NCI-H1694 treated with DMSO at 0.1 percent for 48 hours (cell line): ENCODE measurements around the gene FOXC2.
A peak's percentile ranks its signal among the peaks of the same experiment; 100 is the strongest.

Experiments used
- DNase-seq: peaks from one replicate; lab custom pipeline; 2025; lab: John Stamatoyannopoulos, UW

Gene FOXC2

GRCh38 chr16:86533076-86533475 lies 33.6 kb upstream of the FOXC2 start:
- DNase-seq = no peak

- DNase-seq = no peak
Measured at GRCh38 chr16:86533767-86534351, 32.8 kb upstream of the FOXC2 start.

GRCh38 chr16:86534779-86535615 lies 31.6 kb upstream of the FOXC2 start:
- no peak for DNase-seq

GRCh38 chr16:86536621-86537020 lies 30.0 kb upstream of the FOXC2 start:
- DNase-seq = no peak

- no peak for DNase-seq
Measured at GRCh38 chr16:86537486-86537885, 29.1 kb upstream of the FOXC2 start.

GRCh38 chr16:86538196-86538780 lies 28.3 kb upstream of the FOXC2 start:
- DNase-seq = no peak

GRCh38 chr16:86540894-86541293 lies 25.7 kb upstream of the FOXC2 start:
- no peak for DNase-seq

GRCh38 chr16:86541560-86541959 lies 25.1 kb upstream of the FOXC2 start:
- no peak for DNase-seq

- DNase-seq = no peak
Measured at GRCh38 chr16:86542756-86543750, 23.6 kb upstream of the FOXC2 start.

- no peak for DNase-seq
Measured at GRCh38 chr16:86545481-86545880, 21.1 kb upstream of the FOXC2 start.

- no peak for DNase-seq
Measured at GRCh38 chr16:86545954-86546637, 20.5 kb upstream of the FOXC2 start.

- DNase-seq = no peak
Measured at GRCh38 chr16:86546638-86547013, 20.0 kb upstream of the FOXC2 start.

GRCh38 chr16:86547286-86547685 lies 19.3 kb upstream of the FOXC2 start:
- DNase-seq = no peak

GRCh38 chr16:86549076-86549892 lies 17.3 kb upstream of the FOXC2 start:
- DNase-seq = no peak

GRCh38 chr16:86549893-86550190 lies 16.8 kb upstream of the FOXC2 start:
- no peak for DNase-seq

- no peak for DNase-seq
Measured at GRCh38 chr16:86550281-86550680, 16.3 kb upstream of the FOXC2 start.

- DNase-seq = no peak
Measured at GRCh38 chr16:86553356-86553755, 13.3 kb upstream of the FOXC2 start.

GRCh38 chr16:86554599-86554916 lies 12.1 kb upstream of the FOXC2 start:
- DNase-seq = no peak

- peak; percentile 70 for DNase-seq
Measured at GRCh38 chr16:86554917-86555703, 11.5 kb upstream of the FOXC2 start, which contains the start of gene MTHFSD. Gene MTHFSD, minus strand, starts transcription at chr16:86555235. Its CDS starts 51 bp downstream, at chr16:86555184.

GRCh38 chr16:86555704-86556075 lies 10.9 kb upstream of the FOXC2 start:
- no peak for DNase-seq
